OCI-LY1 (cell line): ENCODE data around the gene PLAC9.

Experiments used
- CTCF ChIP-seq: fragments of 200-600 bp; sonication (generic), shearing (Covaris generic); IDR thresholded peaks from 2 replicates; pipeline ENCODE4 v1.5.1; 2017; ENCODE audit warnings: mild to moderate bottlenecking, antibody characterized with exemption, low read length, moderate library complexity, mixed read lengths
- EZH2 ChIP-seq: fragments of 200-600 bp; sonication (generic), shearing (Covaris generic); IDR thresholded peaks from 2 replicates; pipeline ENCODE4 v1.8.0; 2017; ENCODE audit warnings: borderline replicate concordance, mixed run types, mild to moderate bottlenecking, antibody characterized with exemption, low read length, moderate library complexity, mixed read lengths

GRCh38 chr10:80176526-80176925 is 44.0 kb downstream of the PLAC9 start:
- TF ChIP-seq CTCF (no peak), EZH2 (no peak)
